Measurements from ENCODE around the gene STAT5A. TPM values are rescaled to one million over a fixed set of nuclear protein-coding genes. Genes with fewer than 3 reads are reported as not detected.
"Not testable (repeated sequence)": the region's sequence is repeated elsewhere in the genome, so short reads cannot be mapped to it uniquely, and the experiment has no call there.

STAT5A gene
- total RNA-seq, 2 donors from 2014 or later, result 3.5 to 4.8 TPM

DNA sequence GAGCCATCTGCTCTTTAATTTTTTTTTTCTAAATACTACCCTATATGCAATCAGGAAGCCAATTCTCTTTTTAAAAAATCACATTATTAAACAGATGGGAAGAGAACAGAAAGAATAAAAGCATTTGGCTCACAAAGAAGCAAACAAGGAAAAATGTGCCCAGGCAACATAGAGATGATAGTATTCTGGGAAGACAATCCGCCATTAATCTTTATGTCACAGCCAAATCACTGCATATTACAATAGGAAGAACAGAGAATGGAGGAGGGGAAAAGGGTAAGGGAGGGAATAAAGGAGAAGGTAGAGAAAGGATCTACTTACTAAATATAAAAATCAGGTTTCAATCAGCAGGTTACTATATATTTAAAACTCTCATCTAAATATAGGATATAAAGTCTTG, 46.4 kb upstream of the STAT5A start:
- TF ChIP-seq, protein P1, sequence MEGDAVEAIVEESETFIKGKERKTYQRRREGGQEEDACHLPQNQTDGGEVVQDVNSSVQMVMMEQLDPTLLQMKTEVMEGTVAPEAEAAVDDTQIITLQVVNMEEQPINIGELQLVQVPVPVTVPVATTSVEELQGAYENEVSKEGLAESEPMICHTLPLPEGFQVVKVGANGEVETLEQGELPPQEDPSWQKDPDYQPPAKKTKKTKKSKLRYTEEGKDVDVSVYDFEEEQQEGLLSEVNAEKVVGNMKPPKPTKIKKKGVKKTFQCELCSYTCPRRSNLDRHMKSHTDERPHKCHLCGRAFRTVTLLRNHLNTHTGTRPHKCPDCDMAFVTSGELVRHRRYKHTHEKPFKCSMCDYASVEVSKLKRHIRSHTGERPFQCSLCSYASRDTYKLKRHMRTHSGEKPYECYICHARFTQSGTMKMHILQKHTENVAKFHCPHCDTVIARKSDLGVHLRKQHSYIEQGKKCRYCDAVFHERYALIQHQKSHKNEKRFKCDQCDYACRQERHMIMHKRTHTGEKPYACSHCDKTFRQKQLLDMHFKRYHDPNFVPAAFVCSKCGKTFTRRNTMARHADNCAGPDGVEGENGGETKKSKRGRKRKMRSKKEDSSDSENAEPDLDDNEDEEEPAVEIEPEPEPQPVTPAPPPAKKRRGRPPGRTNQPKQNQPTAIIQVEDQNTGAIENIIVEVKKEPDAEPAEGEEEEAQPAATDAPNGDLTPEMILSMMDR (conservative IDR thresholded peaks at IDR 0.05), result no peak
- no peaks in the 10 kb centered on the region for H3K27me3 ChIP-seq (ENCODE audit: control insufficient read depth, insufficient read depth, low read length, poor library complexity, severe bottlenecking)
- peaks cover 13% of the 10 kb centered on the region for H3K4me1 Mint-ChIP-seq

DNA sequence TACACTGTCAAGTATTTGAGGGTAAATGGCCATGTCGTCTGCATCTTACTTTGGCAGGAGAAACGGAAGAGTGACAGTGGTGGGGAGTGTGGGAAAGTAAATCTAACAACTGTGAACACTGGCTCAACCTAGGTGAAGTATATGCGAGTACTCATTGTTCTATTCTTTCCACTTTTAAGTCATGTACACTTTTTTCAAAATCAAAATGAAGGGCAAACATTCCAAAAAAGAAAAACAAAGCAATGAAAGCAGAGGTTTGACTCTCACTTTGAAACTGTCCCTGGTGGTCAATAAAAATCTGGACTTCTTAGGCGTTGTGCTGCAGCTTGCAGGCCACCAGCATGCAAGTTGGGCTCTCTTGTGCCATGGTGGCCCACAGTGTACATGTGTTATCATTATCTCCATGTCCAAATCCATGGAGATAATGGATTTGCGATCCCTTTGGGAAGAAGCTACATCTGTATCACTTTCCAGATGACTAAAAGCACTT, 44.8 kb upstream of the STAT5A start:
- Histone ChIP-seq H3K4me3 (ENCODE audit: low read length) (no peak overlapping the region), H3K27me3 (ENCODE audit: control insufficient read depth, insufficient read depth, low read length, poor library complexity, severe bottlenecking) (no peaks in the 10 kb centered on the region), H3K9me3 (ENCODE audit: control insufficient read depth, low read length) (no peaks in the 10 kb centered on the region), H3K36me3 (ENCODE audit: control insufficient read depth, insufficient read depth, low read length) (peaks cover 9% of the 10 kb centered on the region), H3K27ac (ENCODE audit: low read depth, low read length) (no peak overlapping the region), H3K9ac (ENCODE audit: extremely low read depth, low read length, poor library complexity, severe bottlenecking) (no peak overlapping the region), H3K4me1 (ENCODE audit: control insufficient read depth, insufficient read depth, low read length) (no peaks in the 10 kb centered on the region)
- H3K36me3 Mint-ChIP-seq (ENCODE audit: low read depth), result no peaks in the 10 kb centered on the region
- peaks cover 13% of the 10 kb centered on the region for H3K4me1 Mint-ChIP-seq
- WGBS, 2 experiments (ENCODE audit: insufficient coverage in 1 of 2, insufficient read length in 1 of 2), result 92 to 98% methylated on average over 4 to 5 of the region's 5 CpGs
- TF ChIP-seq, protein P1 (conservative IDR thresholded peaks at IDR 0.05), result peak; percentile 54
- H3K27me3 Mint-ChIP-seq (ENCODE audit: insufficient read depth), result no peaks in the 10 kb centered on the region
- H3K4me3 Mint-ChIP-seq, result no peak overlapping the region
- H3K9me3 Mint-ChIP-seq, result no peaks in the 10 kb centered on the region
- no peak for DNase-seq
- peak overlapping the region; percentile 3 for H3K27ac Mint-ChIP-seq

More for the DNA sequence above, 46.4 kb upstream of the STAT5A start:
- peaks cover 2% of the 10 kb centered on the region for H3K36me3 ChIP-seq (ENCODE audit: control insufficient read depth, insufficient read depth, low read length)
- no peaks in the 10 kb centered on the region for H3K9me3 Mint-ChIP-seq
- H3K9ac ChIP-seq (ENCODE audit: extremely low read depth, low read length, poor library complexity, severe bottlenecking), result no peak overlapping the region
- no CpG with 5 or more reads among the region's 1 CpG for WGBS, 2 experiments (ENCODE audit: insufficient coverage in 1 of 2, insufficient read length in 1 of 2)
- no peaks in the 10 kb centered on the region for H3K4me1 ChIP-seq (ENCODE audit: control insufficient read depth, insufficient read depth, low read length)
- H3K36me3 Mint-ChIP-seq (ENCODE audit: low read depth), result no peaks in the 10 kb centered on the region
- no peaks in the 10 kb centered on the region for H3K27me3 Mint-ChIP-seq (ENCODE audit: insufficient read depth)
- no peak overlapping the region for H3K27ac Mint-ChIP-seq
- H3K9me3 ChIP-seq (ENCODE audit: control insufficient read depth, low read length), result no peaks in the 10 kb centered on the region
- no peak overlapping the region for H3K4me3 Mint-ChIP-seq
- DNase-seq, result no peak
- H3K4me3 ChIP-seq (ENCODE audit: low read length), result no peak overlapping the region
- no peak overlapping the region for H3K27ac ChIP-seq (ENCODE audit: low read depth, low read length)

DNA sequence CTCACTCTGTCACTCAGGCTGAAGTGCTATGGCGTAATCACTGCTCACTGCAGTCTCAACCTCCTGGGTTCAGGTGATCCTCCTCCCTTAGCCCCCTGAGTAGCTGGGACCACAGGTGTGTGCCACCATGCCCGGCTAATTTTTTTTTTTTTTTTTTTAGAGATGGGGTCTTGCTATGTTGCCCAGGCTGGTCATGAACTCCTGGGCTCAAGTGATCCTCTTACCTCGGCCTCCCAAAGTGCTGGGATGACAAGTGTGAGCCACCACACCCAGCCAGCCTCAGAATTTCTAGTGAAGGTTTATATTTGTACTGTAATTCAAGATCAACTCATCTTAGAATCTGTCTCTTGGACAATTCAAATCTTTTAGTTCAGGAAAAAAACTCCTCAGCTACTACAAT, 44.2 kb upstream of the STAT5A start:
- H3K9me3 Mint-ChIP-seq; DNase-seq; H3K9ac ChIP-seq (ENCODE audit: extremely low read depth, low read length, poor library complexity, severe bottlenecking); H3K4me3 Mint-ChIP-seq; H3K36me3 Mint-ChIP-seq (ENCODE audit: low read depth); H3K27me3 ChIP-seq (ENCODE audit: control insufficient read depth, insufficient read depth, low read length, poor library complexity, severe bottlenecking); H3K27ac ChIP-seq (ENCODE audit: low read depth, low read length); H3K27me3 Mint-ChIP-seq (ENCODE audit: insufficient read depth); H3K36me3 ChIP-seq (ENCODE audit: control insufficient read depth, insufficient read depth, low read length); H3K4me3 ChIP-seq (ENCODE audit: low read length); H3K9me3 ChIP-seq (ENCODE audit: control insufficient read depth, low read length); H3K4me1 ChIP-seq (ENCODE audit: control insufficient read depth, insufficient read depth, low read length); H3K27ac Mint-ChIP-seq: not testable (repeated sequence)
- H3K4me1 Mint-ChIP-seq, result peaks cover 13% of the 10 kb centered on the region
- 89 to 94% methylated on average over 1 to 3 of the region's 3 CpGs for whole genome bisulfite sequencing, 2 experiments (ENCODE audit: insufficient coverage in 1 of 2, insufficient read length in 1 of 2)

DNA sequence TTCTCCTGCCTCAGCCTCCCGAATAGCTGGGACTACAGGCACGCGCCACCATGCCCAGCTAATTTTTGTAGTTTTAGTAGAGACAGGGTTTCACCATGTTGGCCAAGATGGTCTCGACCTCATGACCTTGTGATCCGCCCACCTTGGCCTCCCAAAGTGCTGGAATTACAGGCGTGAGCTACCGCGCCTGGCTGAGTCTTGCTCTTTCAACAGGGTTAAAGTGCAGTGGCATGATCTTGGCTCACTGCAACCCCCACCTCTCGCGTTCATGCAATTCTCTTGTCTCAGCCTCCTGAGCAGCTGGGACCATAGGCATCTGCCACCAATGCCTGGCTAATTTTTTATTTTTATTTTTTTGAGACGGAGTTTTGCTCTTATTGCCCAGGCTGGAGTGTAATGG, 43.1 kb upstream of the STAT5A start:
- not testable (repeated sequence) for H3K36me3 ChIP-seq (ENCODE audit: control insufficient read depth, insufficient read depth, low read length); H3K27me3 Mint-ChIP-seq (ENCODE audit: insufficient read depth); H3K9me3 Mint-ChIP-seq; H3K4me3 ChIP-seq (ENCODE audit: low read length); H3K9me3 ChIP-seq (ENCODE audit: control insufficient read depth, low read length); H3K4me1 ChIP-seq (ENCODE audit: control insufficient read depth, insufficient read depth, low read length); DNase-seq; H3K27ac Mint-ChIP-seq; H3K36me3 Mint-ChIP-seq (ENCODE audit: low read depth); H3K9ac ChIP-seq (ENCODE audit: extremely low read depth, low read length, poor library complexity, severe bottlenecking); H3K27ac ChIP-seq (ENCODE audit: low read depth, low read length); H3K4me3 Mint-ChIP-seq; H3K27me3 ChIP-seq (ENCODE audit: control insufficient read depth, insufficient read depth, low read length, poor library complexity, severe bottlenecking)
- 95 to 99% methylated on average over 8 to 11 of the region's 11 CpGs for WGBS, 2 experiments (ENCODE audit: insufficient coverage in 1 of 2, insufficient read length in 1 of 2)
- peaks cover 13% of the 10 kb centered on the region for H3K4me1 Mint-ChIP-seq

Measured in endodermal cell (in vitro differentiated cells).